Stomach (tissue), 9 donors: ENCODE data around the gene FARP2. TPM values are rescaled to one million over a fixed set of nuclear protein-coding genes. Genes with fewer than 3 reads are reported as not detected.
"Not testable (repeated sequence)": the region's sequence is repeated elsewhere in the genome, so short reads cannot be mapped to it uniquely, and the experiment has no call there.

Experiments
- DNase-seq, 2 donors: peaks; one replicate each; pipeline versions ENCODE4 v3.0.0 to v3.0.0-alpha.2; 2013 to 2019
- H3K27ac ChIP-seq, 5 donors: fragments of 200-600 bp in 4 of 5; sonication (generic) in 4 of 5; one replicate each; pipeline ENCODE4 v1.5.1; 2013 to 2019; ENCODE audit warnings: mild to moderate bottlenecking in 1 of 5, moderate library complexity in 1 of 5
- H3K27me3 ChIP-seq, 3 donors: fragments of 200-600 bp; sonication (generic); one replicate each; pipeline ENCODE4 v1.5.1; 2017 to 2019; ENCODE audit warnings: mixed run types in 1 of 3
- H3K36me3 ChIP-seq, 4 donors: fragments of 200-600 bp; sonication (generic); 1 replicate in 3 of 4; 2 replicates in 1 of 4; pipeline ENCODE4 v1.5.1; 2016 to 2019
- H3K4me1 ChIP-seq, 4 donors: fragments of 200-600 bp; sonication (generic); one replicate each; pipeline ENCODE4 v1.5.1; 2016 to 2019
- H3K4me3 ChIP-seq, 4 donors: fragments of 200-600 bp; sonication (generic) in 3 of 4; one replicate each; pipeline ENCODE4 v1.5.1; 2016 to 2019; ENCODE audit warnings: mild to moderate bottlenecking in 1 of 4
- H3K9me3 ChIP-seq, 4 donors: fragments of 200-600 bp; sonication (generic); one replicate each; pipeline ENCODE4 v1.5.1; 2016 to 2019
- CTCF ChIP-seq, 7 experiments: fragments of 450-650 bp in 4 of 7; fragments of 200-600 bp in 3 of 7; sonication (generic) in 3 of 7; IDR thresholded peaks; one replicate each; pipeline ENCODE4 v1.5.1; 2016 to 2019; ENCODE audit warnings: antibody characterized with exemption in 7 of 7, control low read depth in 2 of 7, mild to moderate bottlenecking in 1 of 7
- EP300 ChIP-seq: sonication (generic); formaldehyde crosslinking; IDR thresholded peaks from one replicate; pipeline ENCODE4 v1.6.1; 2017; ENCODE audit warnings: antibody characterized with exemption
- POLR2A ChIP-seq, 4 donors: fragments of 450-650 bp; IDR thresholded peaks; one replicate each; pipeline ENCODE4 v1.6.1; 2016; ENCODE audit warnings: antibody characterized with exemption in 4 of 4, control low read depth in 2 of 4, mild to moderate bottlenecking in 1 of 4, moderate library complexity in 1 of 4
- POLR2AphosphoS5 ChIP-seq, 3 donors: sonication (generic); formaldehyde crosslinking; IDR thresholded peaks; one replicate each; pipeline ENCODE4 v1.6.1; 2016; ENCODE audit warnings: antibody characterized with exemption in 3 of 3
- WGBS, 5 donors: extraction: QIAGEN DNeasy Blood & Tissue Kit in 3 of 5; methylation state at CpG; one replicate each; pipeline versions ENCODE4 v1.1.5 to v1.1.7; 2013 to 2018; 5-methylcytosine and 5-hydroxymethylcytosine counted together
- intact Hi-C: fragments of 100-400 bp; cut with DNase I; formaldehyde crosslinking; loops from one replicate; pipeline ENCODE4 v1.15.1; 2023; ENCODE audit warnings: low total_unique reads
- polyA plus RNA-seq, 3 donors: library from polyadenylated mRNA; stranded (reverse); fragments of 200-250 nt; gene quantifications; one replicate each; pipeline ENCODE4 v1.2.3, GENCODE V29; 2013
- total RNA-seq, 5 donors: library from RNA; depleted of rRNA; stranded (reverse); fragments of >200 nt; gene quantifications; one replicate each; pipeline versions ENCODE4 v1.1.0 to v1.2.3, GENCODE V29; 2014 to 2016
- donor health status: healthy with polysubstance abuse.
- donor health status: Bipolar disorder and iron deficiency.
- donor health status: healthy.

Gene FARP2
- total and polyA plus RNA-seq, 8 donors: 15.8 to 260 (median 69.1) TPM

- no peak for DNase-seq
- TF ChIP-seq CTCF (IDR thresholded peaks at IDR 0.05) (no peak), POLR2AphosphoS5 (IDR thresholded peaks at IDR 0.05) (no peak), EP300 (no peak), POLR2A (IDR thresholded peaks at IDR 0.05) (no peak)
- Histone ChIP-seq H3K9me3 (no peaks in the 10 kb centered on the region), H3K27ac (no peak overlapping the region), H3K27me3 (no peaks in the 10 kb centered on the region), H3K4me3 (no peak overlapping the region), H3K4me1 (peaks cover 0 to 14% (median 2%) of the 10 kb centered on the region in 4 donors), H3K36me3 (peaks cover 0 to 16% (median 7%) of the 10 kb centered on the region in 4 donors)
- 63 to 85% (median 74%) methylated on average over 6 of the region's 6 CpGs for WGBS, 5 donors
- intact Hi-C loops: no loop called here
Measured at GRCh38 chr2:241386519-241386918, 30.4 kb downstream of the FARP2 start.

- H3K27me3 ChIP-seq: no peaks in the 10 kb centered on the region
- no peaks in the 10 kb centered on the region for H3K9me3 ChIP-seq
- H3K4me3 ChIP-seq: no peak overlapping the region
- H3K36me3 ChIP-seq: peaks cover 0 to 1% (median 1%) of the 10 kb centered on the region in 4 donors
- WGBS, 5 donors: 71 to 87% (median 79%) methylated on average over 2 of the region's 2 CpGs
- intact Hi-C loops: no loop called here
- peaks cover 0 to 21% (median 4%) of the 10 kb centered on the region in 4 donors for H3K4me1 ChIP-seq
- H3K27ac ChIP-seq: no peak overlapping the region
- no peak for DNase-seq
- TF ChIP-seq EP300: no peak
- no peak for TF ChIP-seq POLR2A (IDR thresholded peaks at IDR 0.05)
- no peak for TF ChIP-seq POLR2AphosphoS5 (IDR thresholded peaks at IDR 0.05)
- TF ChIP-seq CTCF (IDR thresholded peaks at IDR 0.05): no peak
Measured at GRCh38 chr2:241389697-241390096, 33.6 kb downstream of the FARP2 start.

- peaks cover 0 to 21% (median 4%) of the 10 kb centered on the region in 4 donors for H3K4me1 ChIP-seq
- no peaks in the 10 kb centered on the region for H3K9me3 ChIP-seq
- H3K27ac ChIP-seq: no peak overlapping the region
- WGBS, 5 donors: 85 to 92% (median 88%) methylated on average over 9 of the region's 9 CpGs
- H3K4me3 ChIP-seq: no peak overlapping the region
- no peak for DNase-seq
- no peaks in the 10 kb centered on the region for H3K27me3 ChIP-seq
- no peak for TF ChIP-seq EP300
- TF ChIP-seq POLR2A (IDR thresholded peaks at IDR 0.05): no peak
- no peak for TF ChIP-seq POLR2AphosphoS5 (IDR thresholded peaks at IDR 0.05)
- TF ChIP-seq CTCF (IDR thresholded peaks at IDR 0.05): no peak
- intact Hi-C loops: no loop called here
- H3K36me3 ChIP-seq: peaks cover 0 to 10% (median 7%) of the 10 kb centered on the region in 4 donors
Measured at GRCh38 chr2:241390301-241391206, 34.5 kb downstream of the FARP2 start.

GRCh38 chr2:241391892-241392665 lies 36.0 kb downstream of the FARP2 start:
- peak; percentile 42 to 65 for DNase-seq
- Histone ChIP-seq H3K27ac (no peak overlapping the region), H3K9me3 (no peaks in the 10 kb centered on the region), H3K4me1 (peaks cover 0 to 15% (median 3%) of the 10 kb centered on the region in 4 donors), H3K36me3 (peaks cover 0 to 10% (median 7%) of the 10 kb centered on the region in 4 donors), H3K4me3 (no peak overlapping the region), H3K27me3 (no peaks in the 10 kb centered on the region)
- 49 to 69% (median 58%) methylated on average over 6 of the region's 6 CpGs for WGBS, 5 donors
- intact Hi-C loops: no loop called here
- no peak for TF ChIP-seq POLR2A (IDR thresholded peaks at IDR 0.05)
- no peak for TF ChIP-seq EP300
- no peak for TF ChIP-seq POLR2AphosphoS5 (IDR thresholded peaks at IDR 0.05)
- peak in 5 of 7 experiments; percentile 9 to 49 (median 25) for TF ChIP-seq CTCF (IDR thresholded peaks at IDR 0.05)

GRCh38 chr2:241392753-241393152 lies 36.7 kb downstream of the FARP2 start:
- H3K4me3 ChIP-seq, H3K36me3 ChIP-seq, H3K27me3 ChIP-seq, H3K9me3 ChIP-seq, H3K27ac ChIP-seq, DNase-seq, intact Hi-C loops: not testable (repeated sequence)
- H3K4me1 ChIP-seq: peaks cover 0 to 15% (median 3%) of the 10 kb centered on the region in 4 donors
- 92 to 96% (median 93%) methylated on average over 4 of the region's 4 CpGs for WGBS, 5 donors
